ENCODE results near the gene FBRSL1.

The FBRSL1 gene

GRCh38 chr12:132464820-132465219 is 25.1 kb upstream of the FBRSL1 start:
- H3K4me2 ChIP-seq, result no peak overlapping the region
- TF ChIP-seq CTCF (conservative IDR thresholded peaks at IDR 0.05; ENCODE audit: low read depth, low read length), result no peak

GRCh38 chr12:132465269-132466190 is 24.4 kb upstream of the FBRSL1 start:
- Histone ChIP-seq H3K27ac (no peak overlapping the region), H4K20me1 (ENCODE audit: insufficient read depth) (no peaks in the 10 kb centered on the region), H3K36me3 (ENCODE audit: insufficient read depth) (no peaks in the 10 kb centered on the region), H3K9ac (no peak overlapping the region), H3K79me2 (ENCODE audit: insufficient read depth, low read depth) (no peaks in the 10 kb centered on the region), H3K4me3 (IDR thresholded peaks at IDR 0.05; ENCODE audit: insufficient read depth, low read depth, low read length) (no peak overlapping the region), H3K4me2 (no peak overlapping the region), H2AFZ (ENCODE audit: low read depth) (no peak overlapping the region), H3K4me1 (ENCODE audit: low read depth, poor library complexity, severe bottlenecking) (no peaks in the 10 kb centered on the region), H3K27me3 (ENCODE audit: insufficient read depth, low read depth) (no peaks in the 10 kb centered on the region)
- no peak for TF ChIP-seq CTCF (conservative IDR thresholded peaks at IDR 0.05; ENCODE audit: low read depth, low read length)

More at GRCh38 chr12:132464820-132465219, 25.1 kb upstream of the FBRSL1 start:
- H3K27ac ChIP-seq, result no peak overlapping the region
- no peak overlapping the region for H3K4me3 ChIP-seq (IDR thresholded peaks at IDR 0.05; ENCODE audit: insufficient read depth, low read depth, low read length)
- no peak overlapping the region for H2AFZ ChIP-seq (ENCODE audit: low read depth)
- H4K20me1 ChIP-seq (ENCODE audit: insufficient read depth), result no peaks in the 10 kb centered on the region
- H3K4me1 ChIP-seq (ENCODE audit: low read depth, poor library complexity, severe bottlenecking), result no peaks in the 10 kb centered on the region
- no peaks in the 10 kb centered on the region for H3K36me3 ChIP-seq (ENCODE audit: insufficient read depth)
- no peak overlapping the region for H3K9ac ChIP-seq
- no peaks in the 10 kb centered on the region for H3K79me2 ChIP-seq (ENCODE audit: insufficient read depth, low read depth)
- H3K27me3 ChIP-seq (ENCODE audit: insufficient read depth, low read depth), result no peaks in the 10 kb centered on the region

- H3K4me2 ChIP-seq, result no peak overlapping the region
- H3K4me3 ChIP-seq (IDR thresholded peaks at IDR 0.05; ENCODE audit: insufficient read depth, low read depth, low read length), result no peak overlapping the region
- TF ChIP-seq CTCF (conservative IDR thresholded peaks at IDR 0.05; ENCODE audit: low read depth, low read length), result no peak
- H3K27ac ChIP-seq, result no peak overlapping the region
- H3K79me2 ChIP-seq (ENCODE audit: insufficient read depth, low read depth), result no peaks in the 10 kb centered on the region
- H2AFZ ChIP-seq (ENCODE audit: low read depth), result no peak overlapping the region
- H4K20me1 ChIP-seq (ENCODE audit: insufficient read depth), result no peaks in the 10 kb centered on the region
- H3K4me1 ChIP-seq (ENCODE audit: low read depth, poor library complexity, severe bottlenecking), result no peaks in the 10 kb centered on the region
- no peaks in the 10 kb centered on the region for H3K27me3 ChIP-seq (ENCODE audit: insufficient read depth, low read depth)
- no peaks in the 10 kb centered on the region for H3K36me3 ChIP-seq (ENCODE audit: insufficient read depth)
- no peak overlapping the region for H3K9ac ChIP-seq
Observed at GRCh38 chr12:132466241-132467201, 23.4 kb upstream of the FBRSL1 start.

GRCh38 chr12:132467511-132467910 is 22.4 kb upstream of the FBRSL1 start:
- Histone ChIP-seq H3K4me2 (no peak overlapping the region), H3K79me2 (ENCODE audit: insufficient read depth, low read depth) (no peaks in the 10 kb centered on the region), H3K36me3 (ENCODE audit: insufficient read depth) (no peaks in the 10 kb centered on the region), H3K4me1 (ENCODE audit: low read depth, poor library complexity, severe bottlenecking) (no peaks in the 10 kb centered on the region), H4K20me1 (ENCODE audit: insufficient read depth) (no peaks in the 10 kb centered on the region), H3K27me3 (ENCODE audit: insufficient read depth, low read depth) (no peaks in the 10 kb centered on the region), H3K4me3 (IDR thresholded peaks at IDR 0.05; ENCODE audit: insufficient read depth, low read depth, low read length) (no peak overlapping the region), H2AFZ (ENCODE audit: low read depth) (no peak overlapping the region), H3K9ac (no peak overlapping the region), H3K27ac (no peak overlapping the region)
- no peak for TF ChIP-seq CTCF (conservative IDR thresholded peaks at IDR 0.05; ENCODE audit: low read depth, low read length)

Data from KMS-11 (cell line).